ENCODE measurements around the gene SLX4IP.

SLX4IP gene

DNA sequence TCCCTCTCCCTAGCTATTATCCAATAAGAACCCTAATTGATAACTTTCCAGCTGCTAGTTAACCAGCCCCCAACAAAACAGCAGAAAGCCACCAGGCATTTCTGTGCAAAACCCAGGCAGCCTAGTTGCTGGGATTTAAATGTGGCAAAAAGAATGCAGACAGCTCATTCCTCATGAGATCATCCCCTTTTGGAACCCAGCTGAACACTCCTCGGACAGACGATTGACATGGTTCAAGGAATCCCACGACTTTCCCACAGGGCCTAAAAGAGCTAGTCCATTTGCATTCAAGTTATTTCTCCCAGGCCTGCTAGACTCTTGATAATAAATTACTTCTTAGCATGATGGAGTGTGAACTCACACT is 214.7 kb downstream of the SLX4IP start:
- DNase-seq (ENCODE audit: low spot score) = no peak

DNA sequence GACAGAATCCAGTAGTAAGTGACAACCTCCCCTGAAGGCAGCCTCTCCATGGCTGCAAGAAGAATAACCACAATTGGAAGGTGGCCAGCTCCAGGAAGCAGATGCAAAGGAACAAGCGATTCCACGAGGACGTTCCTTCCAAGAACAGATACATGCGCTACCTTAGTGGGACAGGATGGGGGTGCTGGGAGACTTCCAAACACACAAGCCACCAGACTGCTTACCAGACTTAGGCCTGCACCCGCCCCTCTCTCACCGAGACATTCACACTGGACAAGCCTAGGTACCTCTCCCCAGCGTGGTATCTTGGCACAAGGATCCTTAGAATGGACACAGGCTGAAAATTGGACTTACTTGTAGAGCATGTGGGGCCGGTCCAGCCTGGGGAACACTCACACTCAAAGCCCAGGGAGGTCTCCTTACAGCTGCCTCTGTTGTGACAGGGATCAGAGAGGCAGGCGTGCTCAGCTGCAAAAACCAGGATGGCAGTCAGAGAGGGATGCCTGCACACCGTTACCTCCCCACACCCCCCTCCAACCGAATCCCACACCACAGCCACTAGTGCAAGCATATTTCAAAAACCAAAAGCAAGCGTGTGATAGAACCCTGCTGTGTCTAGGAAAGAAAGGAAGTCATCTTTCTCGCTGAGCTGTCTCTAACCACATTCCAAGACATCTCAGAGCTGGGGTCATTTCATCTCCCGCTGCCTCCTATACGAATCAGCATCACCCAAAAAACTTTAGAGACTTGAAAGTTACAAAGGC is 216.3 kb downstream of the SLX4IP start:
- no peak for DNase-seq (ENCODE audit: low spot score)

GRCh38 chr20:10652185-10652584 is 217.1 kb downstream of the SLX4IP start:
- DNase-seq (ENCODE audit: low spot score) = no peak

DNA sequence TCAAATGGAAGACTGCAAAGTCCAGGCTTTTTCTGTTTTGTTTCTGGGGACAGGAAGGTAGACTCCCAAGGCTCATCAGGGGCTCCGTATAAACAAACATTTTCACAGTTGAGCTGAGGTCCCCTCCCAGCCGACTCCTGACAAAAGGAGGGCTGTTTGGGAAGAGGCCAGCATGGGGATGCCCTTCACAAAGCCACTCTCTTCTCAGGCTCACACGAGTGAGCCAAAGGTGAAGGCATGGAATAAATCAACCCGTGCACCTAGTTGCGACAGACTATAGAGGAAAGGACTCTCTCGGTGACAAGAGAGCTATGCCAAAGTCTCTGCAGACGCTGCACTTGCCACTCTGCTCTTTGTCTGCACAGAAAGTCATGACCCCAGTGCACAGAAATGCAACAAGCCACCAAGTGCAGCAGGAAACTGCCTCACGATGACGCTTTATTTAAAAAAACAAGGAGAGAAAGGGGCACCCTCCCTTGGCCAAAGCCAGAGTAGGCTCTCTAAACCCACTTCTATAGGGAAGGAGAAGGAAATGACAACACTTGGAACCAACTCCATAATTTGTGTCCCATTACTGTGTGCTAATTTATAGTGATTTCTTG is 217.7 kb downstream of the SLX4IP start:
- no peak for DNase-seq (ENCODE audit: low spot score)

DNA sequence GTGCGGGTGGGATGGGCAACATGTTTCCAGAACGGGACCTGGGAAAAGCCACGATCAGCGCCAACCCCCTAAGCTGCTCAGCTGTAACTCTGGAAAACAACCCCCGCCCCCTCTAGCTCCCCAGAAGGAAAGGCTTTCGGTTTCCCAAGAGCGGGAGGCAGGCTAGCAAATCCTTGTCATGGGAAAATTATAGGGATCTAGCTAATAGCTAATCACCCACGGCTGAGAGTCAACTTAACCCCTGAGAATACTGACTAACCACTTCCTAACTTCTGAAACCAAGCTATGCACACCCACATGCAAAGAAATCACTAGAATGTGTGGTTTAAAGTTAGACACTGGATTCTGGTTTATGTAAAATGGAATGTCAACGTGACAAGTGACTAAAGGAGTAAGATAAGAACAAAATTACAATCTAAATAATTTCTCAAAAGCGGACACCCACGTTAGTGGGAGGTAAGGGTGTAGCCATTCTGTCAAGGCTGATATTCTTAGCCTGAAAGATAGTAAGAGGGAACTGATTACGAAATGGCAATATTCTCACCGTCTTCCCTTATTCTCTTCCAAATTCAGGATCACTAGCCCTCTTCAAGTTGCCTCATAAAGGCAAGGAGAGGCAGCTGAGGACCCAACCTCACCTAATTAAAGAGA is 218.6 kb downstream of the SLX4IP start:
- DNase-seq (ENCODE audit: low spot score) = no peak

GRCh38 chr20:10654250-10654610 is 219.1 kb downstream of the SLX4IP start:
- DNase-seq (ENCODE audit: low spot score) = no peak

- no peak for DNase-seq (ENCODE audit: low spot score)
Measured at GRCh38 chr20:10654630-10655029, 219.5 kb downstream of the SLX4IP start.

- no peak for DNase-seq (ENCODE audit: low spot score)
Measured at GRCh38 chr20:10655720-10656669, 220.9 kb downstream of the SLX4IP start.

- no peak for DNase-seq (ENCODE audit: low spot score)
Measured at GRCh38 chr20:10657453-10657852, 222.3 kb downstream of the SLX4IP start.

- DNase-seq (ENCODE audit: low spot score) = no peak
Measured at GRCh38 chr20:10658051-10658823, 223.1 kb downstream of the SLX4IP start.

GRCh38 chr20:10658876-10659632 is 223.9 kb downstream of the SLX4IP start:
- DNase-seq (ENCODE audit: low spot score) = no peak

DNA sequence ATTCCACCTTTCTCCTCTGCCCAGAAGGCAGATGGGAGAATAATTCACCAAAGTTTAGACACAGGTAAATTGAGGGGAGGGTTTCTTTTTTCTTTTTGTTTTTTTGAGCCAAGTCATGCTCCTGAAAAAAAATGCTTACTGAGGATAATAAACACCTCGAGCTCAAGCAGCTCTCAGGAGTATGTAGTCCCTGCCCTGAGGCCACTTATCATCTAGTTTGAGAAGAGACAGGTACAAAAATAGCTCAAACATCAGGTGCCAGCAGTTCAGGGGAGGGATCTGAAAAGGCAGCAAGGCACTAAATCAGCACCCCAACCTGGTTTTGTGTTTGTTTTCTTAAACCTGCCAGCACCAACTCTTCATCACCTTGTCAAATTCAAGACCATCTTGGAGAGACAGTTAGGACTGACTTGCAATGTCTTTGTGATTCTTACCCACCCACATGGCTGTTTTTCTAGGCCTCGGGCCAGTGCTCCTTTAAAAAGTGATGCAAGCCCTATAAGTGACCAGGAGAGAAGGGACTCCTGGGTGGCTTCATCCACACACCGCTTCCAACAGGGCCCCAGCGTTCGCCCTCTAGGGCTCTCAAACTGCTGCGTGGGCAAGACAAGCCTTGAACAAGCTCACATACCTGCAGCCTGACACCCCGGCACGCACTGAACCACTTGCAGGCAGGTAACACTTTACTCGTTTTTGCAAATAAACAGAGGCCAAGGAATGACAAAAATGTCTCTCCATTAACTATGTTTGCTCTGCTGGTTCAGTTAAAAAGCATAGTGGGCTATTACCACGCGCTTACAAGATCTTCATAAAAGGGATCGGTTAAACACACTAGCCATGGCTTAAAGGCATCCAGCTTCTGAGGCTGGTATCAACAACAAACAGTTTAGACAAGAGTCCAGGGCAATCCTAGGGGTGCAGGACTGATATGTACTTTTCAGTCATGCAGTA is 224.8 kb downstream of the SLX4IP start:
- no peak for DNase-seq (ENCODE audit: low spot score)

- no peak for DNase-seq (ENCODE audit: low spot score)
Measured at GRCh38 chr20:10660661-10661060, 225.6 kb downstream of the SLX4IP start.

- no peak for DNase-seq (ENCODE audit: low spot score)
Measured at GRCh38 chr20:10661261-10661660, 226.2 kb downstream of the SLX4IP start.

DNA sequence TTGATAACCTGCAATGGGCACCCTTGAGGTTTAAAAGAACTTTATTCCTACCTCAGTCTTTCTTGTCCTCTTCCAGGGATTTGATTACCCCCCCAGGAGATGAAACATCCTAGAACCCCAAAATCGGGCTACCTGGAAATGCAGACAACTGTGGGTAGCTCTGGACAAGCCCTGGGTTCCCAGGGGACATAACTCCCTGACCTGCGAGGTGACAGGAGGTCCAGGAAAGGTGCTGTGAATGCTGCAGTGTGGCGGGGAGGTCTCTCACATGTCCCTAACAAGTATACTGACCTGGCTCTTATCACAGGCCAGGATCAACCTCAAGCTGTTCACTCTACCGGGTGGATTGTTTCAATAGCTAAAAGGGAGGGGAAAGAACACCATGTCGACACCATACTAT is 227.0 kb downstream of the SLX4IP start:
- no peak for DNase-seq (ENCODE audit: low spot score)

- no peak for DNase-seq (ENCODE audit: low spot score)
Measured at GRCh38 chr20:10662661-10663458, 227.8 kb downstream of the SLX4IP start.

DNA sequence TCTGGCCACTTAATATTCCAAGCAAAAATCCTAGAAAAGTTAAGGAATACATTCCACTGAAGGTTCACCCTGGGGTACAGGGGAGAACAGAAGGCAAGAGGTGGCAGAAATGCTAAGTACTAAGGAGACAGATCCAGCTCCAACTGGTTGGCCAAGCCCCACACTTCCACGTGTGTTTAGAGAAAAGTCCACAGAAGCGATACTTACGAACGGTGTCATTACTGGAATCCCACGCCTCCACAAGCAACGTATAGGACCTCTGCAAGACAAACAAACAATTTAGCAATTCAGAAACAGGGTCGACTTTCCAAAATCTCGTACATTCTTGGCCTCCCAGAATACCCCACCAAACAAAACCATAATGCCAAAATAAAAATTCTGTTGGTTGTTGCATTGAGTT is 228.7 kb downstream of the SLX4IP start:
- DNase-seq (ENCODE audit: low spot score) = no peak

DNA sequence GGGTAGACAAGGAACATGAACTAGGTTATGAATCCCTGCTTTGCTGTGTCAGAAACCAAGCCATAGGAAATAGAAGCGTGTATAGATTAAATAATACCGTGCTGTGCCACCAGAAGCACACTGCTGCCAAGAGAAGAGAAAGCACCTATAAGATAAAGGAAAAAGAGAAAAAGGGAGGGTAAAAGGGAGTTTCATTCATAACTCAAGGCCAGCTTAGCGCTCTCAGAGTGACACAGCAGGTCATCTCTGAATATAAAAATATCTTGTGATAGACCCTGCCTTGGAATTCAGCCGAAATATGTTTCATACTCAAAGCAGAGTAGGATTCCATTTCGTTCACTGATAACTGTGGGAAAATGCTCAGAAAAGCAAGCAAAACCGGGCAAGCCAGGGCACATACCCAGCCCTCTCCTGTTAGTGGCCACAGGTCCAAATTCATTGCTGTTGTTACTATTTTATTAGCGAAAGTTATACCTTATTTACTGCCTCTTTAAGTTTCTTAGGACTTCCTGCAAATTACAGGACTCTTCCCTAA is 230.0 kb downstream of the SLX4IP start:
- no peak for DNase-seq (ENCODE audit: low spot score)

DNA sequence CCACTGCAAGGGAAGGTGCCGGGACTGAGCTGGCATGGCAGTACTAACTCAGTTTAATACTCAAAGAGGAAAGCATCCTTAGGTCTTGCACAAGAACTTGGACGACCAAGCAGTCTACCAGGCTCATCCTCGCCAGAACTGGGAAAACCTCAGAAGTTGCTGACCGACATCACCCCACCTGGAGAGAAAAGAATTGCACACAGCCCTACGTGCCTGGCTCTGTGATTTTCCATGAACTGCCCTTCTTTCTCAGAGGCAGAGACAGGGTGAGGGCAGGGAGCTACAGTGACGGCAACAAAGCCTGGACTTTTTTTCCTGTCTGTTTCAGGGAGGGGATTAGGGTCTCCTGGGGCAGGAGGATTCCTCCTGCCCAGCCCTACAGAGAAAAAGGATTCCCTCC is 230.7 kb downstream of the SLX4IP start:
- no peak for DNase-seq (ENCODE audit: low spot score)
